HG02610 (cell line): ENCODE measurements around the gene OVOL2.
"Not testable (repeated sequence)": the region's sequence is repeated elsewhere in the genome, so short reads cannot be mapped to it uniquely, and the experiment has no call there.

Source experiments
- ATAC-seq: cut with Tn5 transposase; IDR thresholded peaks from one replicate; pipeline ENCODE4 v1.9.1; 2021; ENCODE audit warnings: mild to moderate bottlenecking, moderate library complexity; ENCODE audit not compliant: unreplicated experiment

Gene OVOL2

GRCh38 chr20:18057101-18057993 lies at the start of gene OVOL2:
Gene OVOL2, minus strand, starts transcription at chr20:18057916. Its CDS starts 282 bp downstream, at chr20:18057634.
- no peak for ATAC-seq

- no peak for ATAC-seq
These were observed 45.8 kb upstream of the OVOL2 start for GRCh38 chr20:18103497-18103896.

- no peak for ATAC-seq
These were observed 43.6 kb upstream of the OVOL2 start for GRCh38 chr20:18101125-18101810.

- ATAC-seq = not testable (repeated sequence)
These were observed 42.9 kb upstream of the OVOL2 start for GRCh38 chr20:18100569-18100968.

GRCh38 chr20:18094191-18094590 lies 36.5 kb upstream of the OVOL2 start:
- no peak for ATAC-seq

- ATAC-seq = no peak
These were observed 35.7 kb upstream of the OVOL2 start for GRCh38 chr20:18093388-18093787.

- no peak for ATAC-seq
These were observed 35.2 kb upstream of the OVOL2 start for GRCh38 chr20:18092890-18093289.

- ATAC-seq = no peak
These were observed 33.9 kb upstream of the OVOL2 start for GRCh38 chr20:18091623-18092022.

- ATAC-seq = no peak
These were observed 32.8 kb upstream of the OVOL2 start for GRCh38 chr20:18090477-18090876.

GRCh38 chr20:18090044-18090443 lies 32.3 kb upstream of the OVOL2 start:
- ATAC-seq = no peak

- ATAC-seq = not testable (repeated sequence)
These were observed 31.1 kb upstream of the OVOL2 start for GRCh38 chr20:18088841-18089240.

GRCh38 chr20:18088298-18088697 lies 30.6 kb upstream of the OVOL2 start:
- not testable (repeated sequence) for ATAC-seq

- no peak for ATAC-seq
These were observed 29.3 kb upstream of the OVOL2 start for GRCh38 chr20:18087054-18087453.

- not testable (repeated sequence) for ATAC-seq
These were observed 23.1 kb upstream of the OVOL2 start for GRCh38 chr20:18080836-18081235.

- no peak for ATAC-seq
These were observed 22.1 kb upstream of the OVOL2 start for GRCh38 chr20:18079756-18080353.

- no peak for ATAC-seq
These were observed 19.4 kb upstream of the OVOL2 start for GRCh38 chr20:18077157-18077556.

- no peak for ATAC-seq
These were observed 14.8 kb upstream of the OVOL2 start for GRCh38 chr20:18072532-18072931.

GRCh38 chr20:18066421-18067333 lies 9.0 kb upstream of the OVOL2 start:
- no peak for ATAC-seq

GRCh38 chr20:18063676-18064075 lies 6.0 kb upstream of the OVOL2 start:
- no peak for ATAC-seq

GRCh38 chr20:18059603-18060002 lies 1.9 kb upstream of the OVOL2 start:
- ATAC-seq = no peak
